Stimulated activated CD8-positive, alpha-beta memory T cell treated with anti-CD3 and anti-CD28 coated beads, Interleukin-7, amount 100 ng/mL, for 1 hour (primary cell): ENCODE data around the gene TMPRSS3.

Experiments used
- DNase-seq, 2 donors: peaks; one replicate each; pipeline ENCODE4 v3.0.0-alpha.2; 2020; ENCODE audit warnings: low read depth in 2 of 2

Gene TMPRSS3

DNA sequence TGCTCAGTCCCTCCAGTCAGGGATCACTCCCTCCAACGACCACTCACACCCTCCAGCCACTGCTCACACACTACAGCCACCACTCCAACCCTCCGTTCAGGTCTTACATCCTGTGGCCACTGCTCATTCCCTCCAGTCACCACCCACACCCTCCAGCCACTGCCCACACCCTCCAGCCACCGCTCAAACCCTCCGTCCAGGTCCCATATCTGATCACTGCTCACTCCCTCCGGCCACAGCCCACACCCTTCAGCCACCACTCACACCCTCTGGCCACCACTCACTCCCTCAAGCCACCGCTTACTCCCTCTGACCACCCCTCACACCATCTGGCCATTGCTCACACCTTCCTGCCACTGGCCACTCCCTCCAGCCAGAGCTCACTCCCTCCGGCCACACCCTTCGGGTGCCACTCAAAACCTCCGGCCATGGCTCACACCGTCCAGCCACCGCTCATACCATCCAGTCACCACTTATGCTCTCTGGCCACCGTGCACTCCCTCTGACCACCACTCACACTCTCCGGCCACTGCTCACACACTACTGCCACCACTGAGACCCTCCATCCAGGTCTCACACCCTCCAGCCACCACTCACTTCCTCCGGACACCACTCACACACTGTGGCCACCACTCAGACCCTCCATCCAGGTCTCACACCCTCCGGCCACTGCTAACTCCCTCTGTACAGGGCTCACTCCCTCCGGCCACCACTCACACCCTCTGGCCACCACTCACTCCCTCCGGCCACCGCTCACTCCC is 24.8 kb downstream of the TMPRSS3 start:
- DNase-seq: no peak

- no peak for DNase-seq
Measured at GRCh38 chr21:42369821-42370220, 26.0 kb downstream of the TMPRSS3 start.

DNA sequence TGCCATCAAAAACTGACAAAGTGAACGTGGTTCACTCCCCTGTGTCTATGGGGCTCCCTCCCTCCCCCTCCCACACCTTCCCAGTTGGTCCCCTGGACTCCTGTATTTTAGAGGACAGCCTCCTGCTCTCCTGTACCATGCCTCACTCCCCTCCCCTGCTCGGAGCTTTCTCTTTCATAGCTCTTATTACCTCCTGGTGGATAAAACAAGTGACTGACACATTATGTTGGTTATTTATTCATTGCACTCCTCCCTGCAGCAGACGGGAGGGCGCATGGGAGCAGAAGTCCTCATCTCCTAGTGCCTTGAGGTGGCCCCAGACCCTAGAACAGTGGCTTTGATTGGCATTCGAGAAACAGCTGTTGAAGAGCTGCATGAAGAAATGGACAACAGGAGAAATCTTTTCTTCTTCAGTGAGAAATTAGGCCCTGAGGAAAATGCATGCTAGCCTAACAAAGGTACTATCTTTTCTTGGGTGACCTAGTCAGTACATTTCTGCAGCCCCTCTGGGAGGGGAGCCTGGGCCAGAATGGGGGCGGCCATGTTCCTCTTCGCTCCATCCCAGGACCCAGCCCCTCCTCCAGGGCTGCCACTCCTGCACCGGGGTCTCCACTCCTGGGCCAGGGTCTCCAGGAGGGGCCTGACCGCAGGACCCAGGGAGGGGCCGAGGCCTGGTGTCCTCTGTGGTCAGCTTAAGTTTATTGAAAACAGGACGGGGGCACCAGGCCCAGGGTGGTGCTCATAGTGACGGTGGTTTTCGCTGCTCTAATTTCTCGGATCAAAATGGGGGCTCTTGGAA is 28.3 kb downstream of the TMPRSS3 start:
- no peak for DNase-seq

GRCh38 chr21:42366292-42367010 is 29.4 kb downstream of the TMPRSS3 start, which contains the start of gene TFF1:
TFF1 (minus strand) TSS chr21:42366535; CDS start chr21:42366495, 40 bp downstream.
- no peak for DNase-seq

- DNase-seq: no peak
Measured at GRCh38 chr21:42365770-42366169, 30.1 kb downstream of the TMPRSS3 start.

- DNase-seq: no peak
Measured at GRCh38 chr21:42364304-42364865, 31.5 kb downstream of the TMPRSS3 start.

DNA sequence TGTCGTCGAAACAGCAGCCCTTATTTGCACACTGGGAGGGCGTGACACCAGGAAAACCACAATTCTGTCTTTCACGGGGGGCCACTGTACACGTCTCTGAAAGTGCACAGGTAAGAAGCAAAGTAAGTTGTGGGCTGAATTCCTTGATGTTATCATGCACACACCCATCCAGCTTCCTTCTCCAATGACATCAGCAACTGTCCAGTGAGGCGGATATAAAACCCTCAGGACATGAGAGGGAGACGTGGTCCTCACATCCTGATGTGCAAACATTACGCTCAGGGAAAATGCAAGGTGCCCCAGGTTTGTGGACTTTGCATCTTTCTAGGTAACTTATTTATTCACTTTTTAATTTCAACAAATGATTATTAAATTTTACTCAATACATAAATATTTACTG is 32.5 kb downstream of the TMPRSS3 start:
- no peak for DNase-seq

DNA sequence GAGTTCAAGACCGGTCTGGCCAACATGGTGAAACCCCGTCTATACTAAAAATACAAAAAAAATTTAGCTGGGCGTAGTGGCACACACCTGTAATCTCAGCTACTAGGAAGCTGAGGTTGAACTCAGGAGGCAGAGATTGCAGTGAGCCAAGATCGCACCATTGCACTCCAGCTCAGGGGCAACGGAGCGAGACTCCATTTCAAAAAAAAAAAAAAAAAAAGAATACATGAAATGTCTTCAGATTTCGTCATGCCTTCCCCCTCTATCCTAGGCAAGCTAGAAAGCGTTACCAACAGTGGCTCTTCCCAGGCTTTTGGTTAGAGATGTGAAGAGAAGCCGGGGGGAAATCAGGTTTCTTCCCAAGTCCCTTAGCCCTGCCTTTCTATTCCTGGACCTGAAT is 33.2 kb downstream of the TMPRSS3 start:
- no peak for DNase-seq

DNA sequence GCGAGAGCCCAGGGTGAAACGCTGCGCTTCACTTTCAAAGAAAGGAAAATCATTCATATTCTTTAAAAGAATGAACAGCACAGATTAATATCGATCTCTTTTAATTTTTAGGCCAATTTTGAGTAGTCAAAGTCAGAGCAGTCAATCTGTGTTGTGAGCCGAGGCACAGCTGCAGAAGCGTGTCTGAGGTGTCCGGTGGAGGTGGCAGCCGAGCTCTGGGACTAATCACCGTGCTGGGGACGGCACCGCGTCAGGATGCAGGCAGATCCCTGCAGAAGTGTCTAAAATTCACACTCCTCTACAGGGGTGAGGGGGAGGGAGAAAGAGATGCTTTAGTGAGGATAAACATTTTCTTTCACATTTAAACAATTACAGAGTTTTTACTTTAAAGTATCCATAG is 33.7 kb downstream of the TMPRSS3 start:
- no peak for DNase-seq

GRCh38 chr21:42361286-42361685 is 34.6 kb downstream of the TMPRSS3 start:
- DNase-seq: no peak

- no peak for DNase-seq
Measured at GRCh38 chr21:42360317-42360716, 35.5 kb downstream of the TMPRSS3 start.

- no peak for DNase-seq
Measured at GRCh38 chr21:42358937-42359336, 36.9 kb downstream of the TMPRSS3 start.

GRCh38 chr21:42358261-42358660 is 37.6 kb downstream of the TMPRSS3 start:
- DNase-seq: no peak

GRCh38 chr21:42357307-42357706 is 38.5 kb downstream of the TMPRSS3 start:
- no peak for DNase-seq

DNA sequence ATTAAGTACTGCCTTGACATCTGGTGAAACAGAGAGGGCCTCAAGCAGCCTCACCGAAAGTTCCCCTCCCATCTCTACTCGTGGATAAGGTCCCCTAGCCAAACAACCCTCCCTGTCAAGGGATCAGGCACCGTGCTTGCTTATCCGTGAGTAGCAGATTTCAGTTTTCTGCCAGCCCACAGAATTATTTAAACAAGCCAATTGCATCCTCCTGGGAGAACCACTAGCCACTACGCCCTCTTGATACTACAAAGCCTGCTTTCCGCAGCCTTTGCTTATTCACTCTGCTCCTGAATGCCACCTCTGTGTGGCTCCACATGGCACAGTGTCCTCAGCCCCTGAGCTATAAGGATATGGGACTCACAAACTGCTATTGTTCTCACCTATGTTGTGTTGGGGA is 39.2 kb downstream of the TMPRSS3 start:
- DNase-seq: no peak

GRCh38 chr21:42356046-42356445 is 39.8 kb downstream of the TMPRSS3 start:
- DNase-seq: no peak

GRCh38 chr21:42353623-42354022 is 42.2 kb downstream of the TMPRSS3 start:
- DNase-seq: no peak

DNA sequence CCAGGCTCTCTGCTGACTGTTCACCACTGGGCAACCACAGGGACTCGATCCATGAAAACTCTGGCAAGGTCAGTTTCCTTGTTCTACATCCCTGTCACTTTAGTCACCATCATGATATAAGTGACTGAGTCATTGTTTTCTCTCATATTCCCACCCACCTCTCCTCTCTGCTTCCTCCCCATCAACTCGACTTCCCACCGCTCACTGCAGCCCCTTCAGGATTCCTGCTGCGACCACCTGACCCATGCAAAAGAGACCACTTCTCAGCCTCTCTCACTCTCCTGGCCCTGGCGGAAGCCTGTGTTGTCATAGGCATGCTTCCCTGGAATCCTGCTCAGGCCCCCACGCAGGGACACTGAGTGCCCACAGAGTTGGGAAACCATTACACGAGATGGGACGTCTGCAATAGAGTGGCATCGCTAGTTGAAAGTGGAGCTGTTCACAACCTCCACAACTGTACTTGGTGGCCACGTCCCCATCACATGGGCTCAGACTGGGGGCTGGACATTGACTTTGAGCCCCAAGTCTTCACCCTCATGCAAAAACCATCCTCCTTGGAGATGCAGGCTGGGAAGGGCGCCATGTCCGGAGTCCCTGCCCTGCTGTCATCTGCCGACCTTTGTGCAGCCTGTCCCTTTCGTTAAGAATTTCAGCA is 43.3 kb downstream of the TMPRSS3 start:
- DNase-seq: no peak

- DNase-seq: no peak
Measured at GRCh38 chr21:42351626-42352440, 44.0 kb downstream of the TMPRSS3 start.

GRCh38 chr21:42350927-42351426 is 44.9 kb downstream of the TMPRSS3 start, which contains the start of gene TFF2:
TFF2 (minus strand) TSS chr21:42350994; CDS start chr21:42350957, 37 bp downstream.
- no peak for DNase-seq
